CD4-positive, alpha-beta T cell treated with Interleukin-15 for 1 hour (primary cell): ENCODE results near the gene BEGAIN.

Experiments used
- DNase-seq: peaks from one replicate; pipeline ENCODE4 v3.0.0-alpha.2; 2020

BEGAIN gene

GRCh38 chr14:100615736-100616695 is 28.8 kb upstream of the BEGAIN start:
- DNase-seq, result peak; percentile 5

GRCh38 chr14:100614803-100615202 is 27.6 kb upstream of the BEGAIN start:
- DNase-seq, result no peak

- DNase-seq, result peak; percentile 6
Measured at GRCh38 chr14:100612986-100613385, 25.8 kb upstream of the BEGAIN start.

- DNase-seq, result peak; percentile 12
Measured at GRCh38 chr14:100611811-100612480, 24.7 kb upstream of the BEGAIN start.

GRCh38 chr14:100610511-100611217 is 23.4 kb upstream of the BEGAIN start:
- no peak for DNase-seq

- no peak for DNase-seq
Measured at GRCh38 chr14:100609941-100610391, 22.7 kb upstream of the BEGAIN start.

- DNase-seq, result no peak
Measured at GRCh38 chr14:100609331-100609870, 22.2 kb upstream of the BEGAIN start.

- DNase-seq, result no peak
Measured at GRCh38 chr14:100608586-100609330, 21.5 kb upstream of the BEGAIN start.

- no peak for DNase-seq
Measured at GRCh38 chr14:100608064-100608463, 20.8 kb upstream of the BEGAIN start.

- DNase-seq, result no peak
Measured at GRCh38 chr14:100607611-100607956, 20.4 kb upstream of the BEGAIN start.

GRCh38 chr14:100606687-100607610 is 19.7 kb upstream of the BEGAIN start:
- DNase-seq, result no peak

GRCh38 chr14:100605706-100606686 is 18.8 kb upstream of the BEGAIN start:
- DNase-seq, result peak; percentile 9

- DNase-seq, result peak; percentile 9
Measured at GRCh38 chr14:100605230-100605629, 18.0 kb upstream of the BEGAIN start.

- DNase-seq, result peak; percentile 10
Measured at GRCh38 chr14:100604709-100605108, 17.5 kb upstream of the BEGAIN start.

- peak; percentile 6 for DNase-seq
Measured at GRCh38 chr14:100604121-100604501, 16.9 kb upstream of the BEGAIN start.

GRCh38 chr14:100603341-100604120 is 16.3 kb upstream of the BEGAIN start:
- DNase-seq, result peak; percentile 16

- DNase-seq, result no peak
Measured at GRCh38 chr14:100602621-100603230, 15.5 kb upstream of the BEGAIN start.

- no peak for DNase-seq
Measured at GRCh38 chr14:100601914-100602313, 14.7 kb upstream of the BEGAIN start.

GRCh38 chr14:100601064-100601463 is 13.8 kb upstream of the BEGAIN start:
- no peak for DNase-seq
